ENCODE data around the gene FGB.
"Not testable (repeated sequence)": the region's sequence is repeated elsewhere in the genome, so short reads cannot be mapped to it uniquely, and the experiment has no call there.

FGB gene

DNA sequence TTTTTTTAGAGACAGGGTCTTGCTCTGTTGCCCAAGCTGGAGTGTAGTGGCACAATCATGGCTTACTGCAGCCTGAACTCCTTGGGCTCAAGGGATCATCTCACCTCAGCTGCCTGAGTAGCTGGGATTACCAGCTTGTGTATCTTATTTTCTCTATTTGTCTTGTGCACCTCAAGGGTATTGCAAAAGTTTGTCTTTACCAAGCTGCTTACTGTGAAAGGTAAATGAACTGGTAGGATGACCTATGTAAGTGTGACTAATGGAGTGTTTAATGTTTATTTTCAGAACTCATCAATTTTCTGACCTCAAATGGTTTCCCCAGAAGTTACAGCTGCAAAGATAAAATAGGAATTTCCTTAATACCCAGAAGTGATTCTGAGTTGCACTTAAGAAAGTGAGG, 33.0 kb downstream of the FGB start:
- DNase-seq (ENCODE audit: insufficient read length, low spot score) = no peak
- no peak for FAIRE-seq

GRCh38 chr4:154597281-154597680, 34.5 kb downstream of the FGB start:
- not testable (repeated sequence) for FAIRE-seq

More for the DNA sequence above, 33.0 kb downstream of the FGB start:
- TF ChIP-seq POLR2A (IDR thresholded peaks at IDR 0.05; ENCODE audit: low read depth, low read length) = no peak

DNA sequence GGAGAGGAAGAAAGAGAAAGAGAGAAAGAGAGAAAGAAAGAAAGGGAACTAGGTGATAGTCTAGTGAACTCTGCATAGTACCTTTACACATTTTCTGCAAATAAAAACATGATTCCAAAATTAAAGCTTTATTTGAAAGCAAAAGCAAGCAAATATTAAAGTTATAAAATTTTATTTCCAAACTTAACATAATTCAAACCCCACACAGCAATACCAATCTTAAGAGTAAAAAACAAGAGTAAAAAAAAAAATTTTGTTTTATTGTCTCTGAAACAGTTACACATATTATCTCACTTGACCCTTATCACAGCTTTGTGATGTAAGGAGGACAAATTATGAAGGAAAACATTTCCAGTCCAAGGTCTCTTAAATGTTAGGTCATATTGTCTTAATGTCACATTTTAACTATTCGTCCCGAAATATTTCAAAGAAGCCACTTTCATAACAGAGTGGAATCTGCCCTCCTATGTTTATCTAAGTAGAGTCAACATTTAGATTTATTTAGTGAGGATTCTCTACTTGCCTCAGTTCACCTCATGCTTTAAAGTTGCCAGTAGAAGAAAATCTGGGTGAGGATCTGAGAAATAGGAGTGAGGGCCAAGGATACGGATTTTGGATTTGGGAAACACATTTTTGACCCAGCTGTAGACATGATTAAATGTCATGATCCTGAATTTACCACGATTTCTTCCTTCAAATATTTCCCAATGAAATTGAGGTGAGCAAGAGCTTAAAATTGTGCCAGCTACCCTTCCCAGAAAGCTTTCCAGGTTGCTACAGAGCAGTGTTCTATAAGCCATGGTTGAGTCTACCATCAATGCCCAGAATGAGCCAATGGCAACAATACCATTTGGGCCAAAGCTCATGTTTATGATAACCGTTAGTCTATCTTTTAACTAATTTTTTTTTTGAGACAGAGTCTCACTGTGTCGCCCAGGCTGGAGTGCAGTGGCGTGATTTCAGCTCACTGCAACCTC, 35.3 kb downstream of the FGB start:
- no peak for TF ChIP-seq POLR2A (IDR thresholded peaks at IDR 0.05; ENCODE audit: low read depth, low read length)
- DNase-seq (ENCODE audit: insufficient read length, low spot score) (no peak), FAIRE-seq (no peak)

More at GRCh38 chr4:154597281-154597680, 34.5 kb downstream of the FGB start:
- DNase-seq (ENCODE audit: insufficient read length, low spot score) = not testable (repeated sequence)

GRCh38 chr4:154602404-154603020, 39.7 kb downstream of the FGB start:
- TF ChIP-seq POLR2A (IDR thresholded peaks at IDR 0.05; ENCODE audit: low read depth, low read length) = no peak
- DNase-seq (ENCODE audit: insufficient read length, low spot score) (no peak), FAIRE-seq (no peak)

DNA sequence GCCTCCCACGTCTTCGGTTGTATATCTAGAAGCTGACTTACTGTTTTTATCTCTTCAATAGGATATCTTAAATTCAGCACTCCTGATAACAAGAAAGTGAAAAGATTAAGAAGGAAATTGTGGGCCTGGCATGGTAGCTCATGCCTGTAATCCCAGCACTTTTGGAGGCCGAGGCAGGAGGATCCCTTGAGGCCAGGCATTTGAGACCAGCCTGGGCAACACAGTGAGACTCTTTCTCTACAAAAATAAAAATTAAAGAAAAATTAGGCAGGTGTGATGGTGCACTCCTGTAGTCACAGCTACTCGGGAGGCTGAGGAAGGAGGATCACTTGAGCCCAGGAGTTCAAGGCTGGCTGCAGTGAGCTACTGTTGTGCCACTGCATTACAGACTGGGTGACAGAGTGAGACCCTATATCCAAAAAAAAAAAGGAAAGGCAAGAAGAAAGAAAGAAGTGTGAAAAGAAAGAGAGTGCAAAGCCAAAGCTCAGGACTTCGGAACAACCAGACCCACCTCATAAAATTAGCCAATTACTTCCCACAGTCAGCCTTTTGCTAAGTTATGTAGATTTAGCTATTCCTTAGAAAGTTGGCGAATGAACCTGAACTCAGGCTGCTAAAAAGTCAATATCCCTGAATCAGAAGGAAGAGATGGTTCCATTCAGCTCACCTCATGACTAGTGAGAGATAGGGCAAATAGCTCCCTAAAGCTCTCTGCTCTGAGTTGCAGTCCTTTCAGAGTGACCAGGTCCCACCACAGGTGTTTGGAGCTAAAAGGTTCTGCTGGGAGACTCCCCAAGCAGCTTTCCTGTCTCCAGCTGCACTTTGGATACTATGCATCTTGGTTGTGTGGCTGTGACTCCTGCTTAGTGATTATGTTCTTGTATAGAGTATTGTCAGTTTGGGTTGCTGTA, 40.5 kb downstream of the FGB start:
- no peak for TF ChIP-seq POLR2A (IDR thresholded peaks at IDR 0.05; ENCODE audit: low read depth, low read length)
- FAIRE-seq = no peak
- DNase-seq (ENCODE audit: insufficient read length, low spot score) = no peak

- no peak for FAIRE-seq
- no peak for DNase-seq (ENCODE audit: insufficient read length, low spot score)
Observed at GRCh38 chr4:154604696-154605200, 41.9 kb downstream of the FGB start.

GRCh38 chr4:154606728-154607723, 44.2 kb downstream of the FGB start:
- TF ChIP-seq POLR2A (IDR thresholded peaks at IDR 0.05; ENCODE audit: low read depth, low read length) = no peak
- DNase-seq (ENCODE audit: insufficient read length, low spot score) (no peak), FAIRE-seq (no peak)

More at GRCh38 chr4:154604696-154605200, 41.9 kb downstream of the FGB start:
- no peak for TF ChIP-seq POLR2A (IDR thresholded peaks at IDR 0.05; ENCODE audit: low read depth, low read length)

DNA sequence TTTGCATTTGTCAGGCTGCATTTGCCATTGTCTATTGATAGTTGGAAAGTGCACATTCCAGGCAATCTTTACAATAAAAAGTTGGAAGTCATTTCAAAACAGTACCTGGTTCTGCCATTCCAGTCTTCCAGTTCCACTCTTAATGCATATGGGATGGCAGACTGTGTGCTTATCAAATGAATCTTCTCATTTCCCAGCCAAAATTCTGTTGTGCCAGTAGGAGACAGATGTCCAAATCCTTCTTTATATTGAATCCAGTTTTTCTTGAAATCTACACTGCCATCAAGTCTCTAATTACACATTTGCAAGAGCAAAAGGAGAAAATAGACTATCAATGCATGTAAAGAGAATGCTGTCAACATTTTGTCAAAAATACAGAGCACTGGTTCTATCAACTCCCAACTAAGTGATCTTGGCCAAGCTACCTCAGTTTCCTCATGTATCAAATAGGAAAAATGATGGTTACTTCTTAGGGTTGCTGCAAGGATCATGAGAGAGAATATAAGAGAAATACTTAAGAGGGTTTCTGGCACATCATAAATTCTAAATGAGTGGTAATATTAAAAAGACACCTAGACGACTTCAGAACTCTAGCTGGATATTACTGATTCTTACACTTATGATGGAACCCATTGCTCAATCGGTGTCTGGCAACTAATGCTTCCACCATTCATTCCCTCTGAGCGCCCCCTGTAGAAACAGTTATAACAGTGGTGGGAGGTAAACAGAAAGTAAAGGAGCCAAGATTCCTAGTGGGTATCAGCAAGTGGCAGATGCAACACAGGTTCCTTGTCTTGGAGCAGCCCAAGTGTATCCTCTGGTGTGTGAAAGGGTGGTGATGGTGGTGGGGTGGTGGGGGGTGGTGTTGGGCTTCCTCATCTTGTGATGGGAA, 45.8 kb downstream of the FGB start:
- no peak for TF ChIP-seq POLR2A (IDR thresholded peaks at IDR 0.05; ENCODE audit: low read depth, low read length)
- no peak for DNase-seq (ENCODE audit: insufficient read length, low spot score)
- no peak for FAIRE-seq

DNA sequence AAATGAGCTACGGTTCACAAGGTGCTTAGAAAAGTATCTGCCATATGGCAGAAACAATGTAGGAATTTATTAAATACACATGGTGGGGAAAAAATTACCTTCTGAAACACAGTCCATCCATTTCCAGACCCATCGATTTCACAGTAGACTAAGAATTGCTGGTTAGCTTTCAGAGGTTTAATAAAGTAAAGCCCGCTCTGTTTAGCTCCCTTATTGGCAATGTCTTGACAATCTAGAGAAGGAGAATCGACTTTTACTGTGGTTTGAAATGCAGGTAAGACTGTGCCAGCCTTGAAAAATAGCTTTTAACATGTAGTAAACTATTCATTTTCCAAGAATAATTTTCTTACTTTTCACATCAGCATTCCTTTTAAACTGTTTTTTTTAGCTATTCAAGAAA, 46.7 kb downstream of the FGB start:
- no peak for FAIRE-seq
- no peak for TF ChIP-seq POLR2A (IDR thresholded peaks at IDR 0.05; ENCODE audit: low read depth, low read length)

GRCh38 chr4:154610582-154610981, 47.8 kb downstream of the FGB start:
- DNase-seq (ENCODE audit: insufficient read length, low spot score) (no peak), FAIRE-seq (no peak)
- no peak for TF ChIP-seq POLR2A (IDR thresholded peaks at IDR 0.05; ENCODE audit: low read depth, low read length)

More for the DNA sequence above, 46.7 kb downstream of the FGB start:
- DNase-seq (ENCODE audit: insufficient read length, low spot score) = no peak

DNA sequence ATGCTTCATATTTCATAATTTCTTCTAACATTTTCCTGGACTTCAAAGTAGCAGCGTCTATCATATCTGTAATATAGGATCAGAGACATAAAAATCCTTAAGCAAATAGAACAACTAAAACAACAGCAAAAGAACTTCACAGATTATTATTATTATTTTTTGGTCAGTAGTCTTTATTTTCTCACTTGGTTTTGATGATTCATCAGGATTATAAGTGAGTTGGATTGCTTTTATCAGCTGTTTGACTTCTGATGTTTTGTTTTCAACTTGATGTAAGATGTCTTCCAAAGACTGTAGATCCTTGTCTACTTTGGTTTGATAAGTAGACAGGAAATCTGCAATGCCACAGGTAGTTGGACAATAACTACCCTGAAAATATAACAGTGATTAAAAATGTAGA, 49.0 kb downstream of the FGB start:
- DNase-seq (ENCODE audit: insufficient read length, low spot score) (no peak), FAIRE-seq (no peak)
- no peak for TF ChIP-seq POLR2A (IDR thresholded peaks at IDR 0.05; ENCODE audit: low read depth, low read length)
